H1 (cell line): ENCODE results near the gene MUC13. TPM values are rescaled to one million over a fixed set of nuclear protein-coding genes. Genes with fewer than 3 reads are reported as not detected.

Experiments
- CTCF ChIA-PET: fragments of 300-600 bp; sonication (Branson Sonifier 250); formaldehyde crosslinking; loops from one replicate; lab custom pipeline; 2021; ENCODE audit not compliant: partially characterized antibody; lab: Charles Lee
- POLR2A ChIA-PET: fragments of 300-600 bp; sonication (Branson Sonifier 250); formaldehyde crosslinking; loops from one replicate; lab custom pipeline; 2021; ENCODE audit warnings: inconsistent platforms; ENCODE audit not compliant: partially characterized antibody; lab: Charles Lee
- DNase-seq, 2 experiments: peaks; one replicate each; pipeline versions ENCODE4 v3.0.0 to v3.0.0-alpha.2; 2010 to 2022; ENCODE audit warnings: low spot score in 2 of 2, low read depth in 1 of 2, mixed read lengths in 1 of 2
- FAIRE-seq: peaks from 2 replicates; lab custom pipeline; 2011; peaks lifted over from hg19 to GRCh38; lab: Jason Lieb, UNC
- H2AFZ ChIP-seq: 2 replicates; pipeline ENCODE4 v1.8.1; 2012; ENCODE audit warnings: low read length, inconsistent platforms
- H2AK5ac ChIP-seq: 2 replicates; pipeline ENCODE4 v1.6.1; 2013; ENCODE audit warnings: low read depth, low read length
- H2BK120ac ChIP-seq: replicated peaks from 2 replicates; pipeline ENCODE3; 2013; ENCODE audit warnings: low read depth, low read length, inconsistent platforms
- H2BK12ac ChIP-seq: 2 replicates; pipeline ENCODE4 v1.6.1; 2013; ENCODE audit warnings: low read depth, low read length
- H2BK15ac ChIP-seq: 2 replicates; pipeline ENCODE4 v1.6.1; 2013; ENCODE audit warnings: low read length
- H2BK20ac ChIP-seq: 2 replicates; pipeline ENCODE4 v1.6.1; 2013; ENCODE audit warnings: low read length
- H2BK5ac ChIP-seq: 2 replicates; pipeline ENCODE4 v1.6.1; 2013; ENCODE audit warnings: low read depth, low read length
- H3K14ac ChIP-seq: 2 replicates; pipeline ENCODE4 v1.6.1; 2013; ENCODE audit warnings: inconsistent platforms; ENCODE audit not compliant: insufficient read length
- H3K18ac ChIP-seq: 2 replicates; pipeline ENCODE4 v1.6.1; 2013; ENCODE audit warnings: low read length; ENCODE audit errors: extremely low read depth
- H3K23ac ChIP-seq: 2 replicates; pipeline ENCODE4 v1.6.1; 2013; ENCODE audit warnings: inconsistent platforms; ENCODE audit not compliant: insufficient read length
- H3K23me2 ChIP-seq: 2 replicates; pipeline ENCODE4 v1.6.1; 2013; ENCODE audit warnings: low read depth, low read length
- H3K27ac ChIP-seq: 2 replicates; pipeline ENCODE4 v1.6.1; 2011; ENCODE audit warnings: low read depth, low read length, inconsistent platforms
- H3K27me3 ChIP-seq, 4 experiments: replicated peaks in 1 of 4; 1 replicate in 1 of 4; 2 replicates in 3 of 4; pipeline versions ENCODE4 v1.6.1 to v1.8.1; 2011 to 2013; ENCODE audit warnings: low read length in 3 of 4, mild to moderate bottlenecking in 3 of 4, inconsistent platforms in 2 of 4, mixed read lengths in 2 of 4, moderate library complexity in 1 of 4; ENCODE audit not compliant: control insufficient read depth in 3 of 4, insufficient read depth in 3 of 4; ENCODE audit errors: extremely low read depth in 1 of 4
- H3K36me3 ChIP-seq, 4 experiments: 2 replicates each; pipeline versions ENCODE4 v1.6.1 to v1.8.1; 2011 to 2013; ENCODE audit warnings: mild to moderate bottlenecking in 4 of 4, low read length in 3 of 4, moderate library complexity in 2 of 4, control low read depth in 1 of 4, inconsistent platforms in 1 of 4; ENCODE audit not compliant: insufficient read depth in 4 of 4, control insufficient read depth in 2 of 4
- H3K4ac ChIP-seq: replicated peaks from 2 replicates; pipeline ENCODE3; 2013; ENCODE audit warnings: low read length, low read depth, mixed read lengths, inconsistent platforms; ENCODE audit not compliant: insufficient read length
- H3K4me1 ChIP-seq, 4 experiments: replicated peaks in 1 of 4; 1 replicate in 1 of 4; 2 replicates in 3 of 4; pipeline versions ENCODE4 v1.6.1 to v1.8.1; 2011 to 2013; ENCODE audit warnings: low read length in 3 of 4, inconsistent platforms in 2 of 4, mixed read lengths in 1 of 4; ENCODE audit not compliant: insufficient read depth in 4 of 4, control insufficient read depth in 3 of 4
- H3K4me2 ChIP-seq, 2 experiments: 2 replicates each; pipeline versions ENCODE4 v1.6.1 to v1.8.1; 2011 to 2013; ENCODE audit warnings: low read depth in 2 of 2, low read length in 2 of 2, control low read depth in 1 of 2, inconsistent platforms in 1 of 2, mild to moderate bottlenecking in 1 of 2; ENCODE audit not compliant: insufficient read depth in 1 of 2
- H3K4me3 ChIP-seq, 4 experiments: fragments of 200-600, 300-600 bp in 1 of 4; sonication (generic), shearing (Covaris generic), sonication (Bioruptor Twin) in 1 of 4; 2 replicates each; pipeline versions ENCODE4 v1.5.1 to v1.8.1; 2011 to 2016; ENCODE audit warnings: low read length in 4 of 4, low read depth in 3 of 4, control low read depth in 2 of 4, inconsistent platforms in 2 of 4, mild to moderate bottlenecking in 2 of 4, mixed read lengths in 1 of 4, moderate library complexity in 1 of 4; ENCODE audit not compliant: insufficient read depth in 2 of 4; ENCODE audit errors: extremely low read depth in 1 of 4
- H3K56ac ChIP-seq: replicated peaks from 2 replicates; pipeline ENCODE3; 2013; ENCODE audit warnings: low read depth, mild to moderate bottlenecking, mixed read lengths, low read length, inconsistent platforms; ENCODE audit not compliant: insufficient read length
- H3K79me1 ChIP-seq: 2 replicates; pipeline ENCODE4 v1.6.1; 2013; ENCODE audit warnings: low read depth, low read length, control low read depth
- H3K79me2 ChIP-seq, 2 experiments: 2 replicates each; pipeline versions ENCODE4 v1.6.1 to v1.8.1; 2012 to 2013; ENCODE audit warnings: low read length in 2 of 2, mild to moderate bottlenecking in 2 of 2, inconsistent platforms in 1 of 2; ENCODE audit not compliant: insufficient read depth in 2 of 2, control insufficient read depth in 1 of 2
- H3K9ac ChIP-seq, 4 experiments: replicated peaks in 1 of 4; 1 replicate in 1 of 4; 2 replicates in 3 of 4; pipeline versions ENCODE4 v1.6.1 to v1.8.1; 2011 to 2013; ENCODE audit warnings: low read depth in 3 of 4, low read length in 3 of 4, control low read depth in 2 of 4, mild to moderate bottlenecking in 2 of 4, moderate library complexity in 2 of 4, inconsistent platforms in 1 of 4; ENCODE audit errors: extremely low read depth in 1 of 4
- H3K9me3 ChIP-seq, 2 experiments: 2 replicates each; pipeline versions ENCODE4 v1.6.1 to v1.8.1; 2012 to 2013; ENCODE audit warnings: mild to moderate bottlenecking in 2 of 2, moderate library complexity in 2 of 2, control low read depth in 1 of 2, inconsistent platforms in 1 of 2, low read depth in 1 of 2, low read length in 1 of 2, mixed read lengths in 1 of 2; ENCODE audit not compliant: insufficient read depth in 2 of 2
- H4K20me1 ChIP-seq, 2 experiments: replicated peaks in 1 of 2; 2 replicates each; pipeline versions ENCODE3 to v1.8.1; 2011 to 2013; ENCODE audit warnings: inconsistent platforms in 2 of 2, low read length in 2 of 2, mild to moderate bottlenecking in 1 of 2; ENCODE audit not compliant: insufficient read depth in 2 of 2, control insufficient read depth in 1 of 2
- H4K5ac ChIP-seq: 2 replicates; pipeline ENCODE4 v1.6.1; 2013; ENCODE audit warnings: low read length, low read depth, mixed read lengths, inconsistent platforms; ENCODE audit not compliant: insufficient read length
- H4K8ac ChIP-seq: 2 replicates; pipeline ENCODE4 v1.8.0; 2013; ENCODE audit warnings: mild to moderate bottlenecking, moderate library complexity, low read length, inconsistent platforms; ENCODE audit not compliant: insufficient read depth; ENCODE audit errors: extremely low read depth
- H4K91ac ChIP-seq: replicated peaks from 2 replicates; pipeline ENCODE3; 2013; ENCODE audit warnings: low read length, mixed read lengths, inconsistent platforms; ENCODE audit not compliant: insufficient read length
- BACH1 ChIP-seq: IDR thresholded peaks from 2 replicates; pipeline ENCODE4 v1.6.1; 2012; ENCODE audit warnings: low read length, improper control_type of control experiment
- CBX5 ChIP-seq: fragments of 300-800, 300-1000 bp; sonication (generic); IDR thresholded peaks from 2 replicates; pipeline ENCODE4 v1.7.1; 2016; ENCODE audit warnings: antibody characterized with exemption, low read length, low read depth
- GABPA ChIP-seq: IDR thresholded peaks from 2 replicates; pipeline ENCODE4 v1.6.1; 2011; ENCODE audit warnings: mild to moderate bottlenecking, low read length, moderate library complexity, borderline replicate concordance; ENCODE audit not compliant: insufficient read depth
- KDM5A ChIP-seq: fragments of 200-600 bp; IDR thresholded peaks from 2 replicates; pipeline ENCODE4 v1.7.1; 2012; ENCODE audit warnings: mild to moderate bottlenecking, low read length, inconsistent platforms, mixed read lengths
- SP1 ChIP-seq: IDR thresholded peaks from 2 replicates; pipeline ENCODE4 v1.6.1; 2011; ENCODE audit warnings: low read depth, low read length
- SP4 ChIP-seq: IDR thresholded peaks from 2 replicates; pipeline ENCODE4 v1.6.1; 2012; ENCODE audit warnings: low read length, inconsistent platforms
- SRF ChIP-seq: IDR thresholded peaks from 2 replicates; pipeline ENCODE4 v1.6.1; 2011; ENCODE audit warnings: mild to moderate bottlenecking, low read depth, low read length, moderate library complexity
- YY1 ChIP-seq: IDR thresholded peaks from 2 replicates; pipeline ENCODE4 v1.6.1; 2011; ENCODE audit warnings: low read depth, mild to moderate bottlenecking, low read length
- WGBS, 2 experiments: shearing (Covaris generic) in 1 of 2; methylation state at CpG; one replicate each; pipeline versions ENCODE4 v1.1.6 to v1.1.7; 2013 to 2015; ENCODE audit warnings: low lambda C conversion rate in 2 of 2, mixed read lengths in 2 of 2, inconsistent platforms in 1 of 2, low coverage in 1 of 2, missing lambda C conversion rate in 1 of 2; ENCODE audit not compliant: insufficient replicate concordance in 2 of 2, insufficient coverage in 1 of 2, insufficient read length in 1 of 2; ENCODE audit errors: extremely low coverage in 1 of 2, missing lambda C conversion rate in 1 of 2; 5-methylcytosine and 5-hydroxymethylcytosine counted together
- polyA plus RNA-seq, 7 experiments: library from polyadenylated mRNA; depleted of rRNA in 3 of 7; stranded (reverse) in 5 of 7; unstranded in 2 of 7; fragments of >200 nt in 5 of 7; fragments of 200-250 nt in 2 of 7; gene quantifications; 1 replicate in 5 of 7; 2 replicates in 1 of 7; 4 replicates in 1 of 7; pipeline versions ENCODE4 v1.2.1 to v1.2.3, GENCODE V29; 2011 to 2013; ENCODE audit warnings: missing spikeins in 2 of 7, mixed read lengths in 2 of 7
- total RNA-seq: library from RNA; stranded (reverse); fragmentation: NEBNext Ultra II Directional; extraction: Animal tissue kit (Norgen Biotek cat#: 25700); gene quantifications from 2 replicates; pipeline ENCODE4 v1.2.1, GENCODE V29; 2021

The MUC13 gene
- total and polyA plus RNA-seq, 2 of the 8 experiments (the other 6 are each of a cell fraction or from before 2014, with no cell fraction given), result not detected

DNA sequence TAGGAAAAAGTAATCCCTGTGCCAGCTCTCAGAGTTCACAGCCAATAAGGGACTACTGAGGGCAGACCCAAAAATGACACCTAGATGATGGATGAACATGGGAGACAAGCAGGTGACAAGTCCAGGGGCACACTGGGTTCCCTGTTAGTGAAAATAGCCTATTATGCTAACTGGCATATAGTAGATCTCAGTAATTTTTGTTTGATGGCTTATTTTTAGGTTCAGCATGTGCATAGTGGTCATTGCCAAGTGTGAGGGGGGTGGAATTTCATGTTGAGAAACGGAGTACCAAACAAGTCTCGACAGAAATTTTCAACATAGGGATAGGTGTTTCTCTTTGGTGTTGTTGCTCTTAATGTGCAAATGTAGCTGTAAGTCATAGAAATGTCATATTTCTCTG lies 41.0 kb downstream of the MUC13 start:
- no peak overlapping the region for H4K5ac ChIP-seq
- H3K4me3 ChIP-seq, result no peak overlapping the region
- peak overlapping the region; percentile 68; the same call in 1 of the 2 replicates for H2BK12ac ChIP-seq
- WGBS, 2 experiments, result 98% methylated on average over 2 of the region's 2 CpGs; no CpG with 5 or more reads in 1 of the 2 experiments
- no peak overlapping the region for H3K4ac ChIP-seq
- H2AK5ac ChIP-seq, result no peak overlapping the region
- no peak overlapping the region for H4K8ac ChIP-seq
- peaks cover 0 to 13% (median 5%) of the 10 kb centered on the region in 4 experiments; a peak in 5 of 7 replicates for H3K4me1 ChIP-seq
- H3K4me2 ChIP-seq, result no peak overlapping the region
- no peaks in the 10 kb centered on the region for H3K23me2 ChIP-seq
- no peaks in the 10 kb centered on the region for H3K79me2 ChIP-seq
- no peak overlapping the region for H3K18ac ChIP-seq
- H2BK15ac ChIP-seq, result no peak overlapping the region
- H3K9me3 ChIP-seq, result no peaks in the 10 kb centered on the region
- no peak overlapping the region for H3K23ac ChIP-seq
- FAIRE-seq (no peak), DNase-seq (no peak)
- H3K9ac ChIP-seq, result no peak overlapping the region
- H3K56ac ChIP-seq, result no peak overlapping the region
- no peak overlapping the region for H3K27ac ChIP-seq
- no peak overlapping the region for H2BK5ac ChIP-seq
- no peak overlapping the region for H2BK20ac ChIP-seq
- H3K27me3 ChIP-seq, result no peaks in the 10 kb centered on the region
- no peak overlapping the region for H4K91ac ChIP-seq
- H3K36me3 ChIP-seq, result no peaks in the 10 kb centered on the region
- CTCF ChIA-PET, result interaction anchor here (0.8 to 4.4 kb wide), 3 partner anchors 43 to 132 kb away, joined by 4 to 19 read pairs (median 4); no protein-coding TSS in a partner anchor
- POLR2A ChIA-PET, result no interaction called here
- no peak overlapping the region for H2BK120ac ChIP-seq
- no peak overlapping the region for H3K14ac ChIP-seq
- no peaks in the 10 kb centered on the region for H4K20me1 ChIP-seq
- no peak overlapping the region for H2AFZ ChIP-seq
- TF ChIP-seq SP4 (no peak), BACH1 (no peak), YY1 (no peak), SP1 (no peak), KDM5A (no peak), CBX5 (no peak), GABPA (no peak), SRF (no peak)
- no peaks in the 10 kb centered on the region; the same call in 1 of the 2 replicates for H3K79me1 ChIP-seq
